GM12872 (cell line): ENCODE results near the gene VPS37D.

Experiments
- TF ChIP-seq, protein P1 (sequence below): IDR thresholded peaks from 3 replicates; pipeline ENCODE4 v1.5.1; 2011; ENCODE audit warnings: low read depth, mild to moderate bottlenecking, low read length, moderate library complexity; ENCODE audit not compliant: insufficient read depth

Gene VPS37D

DNA sequence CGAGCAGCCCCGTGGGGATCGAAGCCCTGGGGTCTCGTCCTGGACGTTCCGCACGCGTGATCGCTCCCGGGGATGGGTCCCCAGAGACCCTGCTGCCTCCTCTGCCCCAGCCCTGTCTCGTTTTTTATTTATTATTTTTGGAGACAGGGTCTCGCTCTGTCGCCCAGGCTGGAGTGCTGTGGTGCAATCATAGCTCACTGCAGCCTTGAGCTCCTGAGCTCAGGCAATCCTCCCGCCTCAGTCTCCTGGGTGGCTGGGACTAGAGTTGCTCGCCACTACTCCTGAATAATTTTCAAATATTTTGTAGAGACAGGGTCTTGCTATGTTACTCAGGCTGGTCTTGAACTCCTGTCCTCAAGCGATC is 52.2 kb downstream of the VPS37D start:
- TF ChIP-seq, protein P1, sequence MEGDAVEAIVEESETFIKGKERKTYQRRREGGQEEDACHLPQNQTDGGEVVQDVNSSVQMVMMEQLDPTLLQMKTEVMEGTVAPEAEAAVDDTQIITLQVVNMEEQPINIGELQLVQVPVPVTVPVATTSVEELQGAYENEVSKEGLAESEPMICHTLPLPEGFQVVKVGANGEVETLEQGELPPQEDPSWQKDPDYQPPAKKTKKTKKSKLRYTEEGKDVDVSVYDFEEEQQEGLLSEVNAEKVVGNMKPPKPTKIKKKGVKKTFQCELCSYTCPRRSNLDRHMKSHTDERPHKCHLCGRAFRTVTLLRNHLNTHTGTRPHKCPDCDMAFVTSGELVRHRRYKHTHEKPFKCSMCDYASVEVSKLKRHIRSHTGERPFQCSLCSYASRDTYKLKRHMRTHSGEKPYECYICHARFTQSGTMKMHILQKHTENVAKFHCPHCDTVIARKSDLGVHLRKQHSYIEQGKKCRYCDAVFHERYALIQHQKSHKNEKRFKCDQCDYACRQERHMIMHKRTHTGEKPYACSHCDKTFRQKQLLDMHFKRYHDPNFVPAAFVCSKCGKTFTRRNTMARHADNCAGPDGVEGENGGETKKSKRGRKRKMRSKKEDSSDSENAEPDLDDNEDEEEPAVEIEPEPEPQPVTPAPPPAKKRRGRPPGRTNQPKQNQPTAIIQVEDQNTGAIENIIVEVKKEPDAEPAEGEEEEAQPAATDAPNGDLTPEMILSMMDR: no peak

DNA sequence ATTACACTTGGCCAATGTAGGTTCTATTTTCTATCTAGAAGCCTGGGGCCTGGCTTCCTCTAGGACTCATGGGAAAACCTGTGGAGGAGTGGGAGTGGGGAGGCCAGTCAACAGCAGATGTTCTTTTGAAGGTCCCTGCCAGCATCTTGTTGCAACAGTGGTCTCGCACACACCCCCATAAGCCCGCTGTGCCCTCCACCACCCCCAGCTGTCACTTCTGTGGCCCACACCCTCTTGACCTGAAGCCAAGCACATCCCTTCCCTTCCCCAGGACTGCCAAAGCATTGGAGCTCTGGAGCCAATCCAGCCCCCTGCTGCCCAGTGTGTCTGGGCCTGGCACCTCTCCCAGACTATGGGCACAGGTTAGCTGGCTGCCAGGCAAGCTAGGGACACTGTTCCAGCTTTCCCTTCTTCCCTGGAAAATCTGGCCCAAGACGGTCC is 53.8 kb downstream of the VPS37D start:
- TF ChIP-seq, protein P1: no peak
